ENCODE results near the gene ZNF215.

Gene ZNF215

DNA sequence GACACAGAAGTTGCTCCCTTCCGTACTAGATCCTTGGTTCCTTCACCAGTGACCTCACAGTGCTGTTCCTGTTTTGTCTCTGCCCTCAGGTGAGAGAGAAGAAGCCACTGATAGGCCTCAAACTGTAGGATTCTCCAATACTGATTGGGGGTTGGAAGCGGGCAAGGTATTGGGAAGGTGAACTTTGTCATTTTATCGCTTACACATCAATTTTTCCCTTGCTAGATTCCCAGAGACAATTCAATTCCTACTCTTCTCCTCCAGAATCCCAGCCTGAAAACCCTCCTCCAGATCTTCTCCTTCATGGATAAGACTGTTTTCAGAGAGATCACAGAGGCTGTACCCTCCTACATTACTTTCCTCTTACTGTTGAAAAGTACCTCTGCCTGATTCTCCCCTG, 14.8 kb upstream of the ZNF215 start:
- Mint-ChIP-seq H3K9me3 (peaks cover 7% of the 10 kb centered on the region), H3K27me3 (ENCODE audit: low read depth, poor library complexity) (no peaks in the 10 kb centered on the region), H3K27ac (no peak overlapping the region), H3K4me1 (no peaks in the 10 kb centered on the region), H3K36me3 (ENCODE audit: low read depth) (no peaks in the 10 kb centered on the region), H3K4me3 (no peak overlapping the region)
- DNase-seq: no peak
- TF ChIP-seq, protein P1, sequence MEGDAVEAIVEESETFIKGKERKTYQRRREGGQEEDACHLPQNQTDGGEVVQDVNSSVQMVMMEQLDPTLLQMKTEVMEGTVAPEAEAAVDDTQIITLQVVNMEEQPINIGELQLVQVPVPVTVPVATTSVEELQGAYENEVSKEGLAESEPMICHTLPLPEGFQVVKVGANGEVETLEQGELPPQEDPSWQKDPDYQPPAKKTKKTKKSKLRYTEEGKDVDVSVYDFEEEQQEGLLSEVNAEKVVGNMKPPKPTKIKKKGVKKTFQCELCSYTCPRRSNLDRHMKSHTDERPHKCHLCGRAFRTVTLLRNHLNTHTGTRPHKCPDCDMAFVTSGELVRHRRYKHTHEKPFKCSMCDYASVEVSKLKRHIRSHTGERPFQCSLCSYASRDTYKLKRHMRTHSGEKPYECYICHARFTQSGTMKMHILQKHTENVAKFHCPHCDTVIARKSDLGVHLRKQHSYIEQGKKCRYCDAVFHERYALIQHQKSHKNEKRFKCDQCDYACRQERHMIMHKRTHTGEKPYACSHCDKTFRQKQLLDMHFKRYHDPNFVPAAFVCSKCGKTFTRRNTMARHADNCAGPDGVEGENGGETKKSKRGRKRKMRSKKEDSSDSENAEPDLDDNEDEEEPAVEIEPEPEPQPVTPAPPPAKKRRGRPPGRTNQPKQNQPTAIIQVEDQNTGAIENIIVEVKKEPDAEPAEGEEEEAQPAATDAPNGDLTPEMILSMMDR (IDR thresholded peaks at IDR 0.05): no peak

DNA sequence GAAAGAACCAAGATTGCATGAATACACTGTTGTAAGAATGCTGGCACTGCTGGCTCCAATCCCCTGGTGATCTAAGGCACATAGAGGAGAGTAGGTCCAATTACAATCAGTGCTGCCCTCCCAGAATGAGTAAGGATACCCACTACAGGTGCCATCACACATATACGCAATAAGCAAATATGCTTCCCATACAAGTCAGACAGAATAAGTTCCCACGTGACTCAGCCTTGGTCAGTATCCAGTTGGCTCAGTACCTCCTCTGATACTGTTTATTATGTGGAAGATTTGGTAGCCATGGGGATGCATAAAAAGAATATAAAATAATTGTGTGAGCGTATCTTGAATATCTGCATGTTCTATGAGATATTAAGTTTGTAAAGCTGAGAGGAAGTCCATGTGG, 14.3 kb upstream of the ZNF215 start:
- no peaks in the 10 kb centered on the region for H3K4me1 Mint-ChIP-seq
- no peak overlapping the region for H3K4me3 Mint-ChIP-seq
- no peak for DNase-seq
- no peaks in the 10 kb centered on the region for H3K36me3 Mint-ChIP-seq (ENCODE audit: low read depth)
- no peak overlapping the region for H3K27ac Mint-ChIP-seq
- TF ChIP-seq, protein P1 (IDR thresholded peaks at IDR 0.05): no peak
- no peaks in the 10 kb centered on the region for H3K27me3 Mint-ChIP-seq (ENCODE audit: low read depth, poor library complexity)
- peaks cover 5% of the 10 kb centered on the region for H3K9me3 Mint-ChIP-seq

DNA sequence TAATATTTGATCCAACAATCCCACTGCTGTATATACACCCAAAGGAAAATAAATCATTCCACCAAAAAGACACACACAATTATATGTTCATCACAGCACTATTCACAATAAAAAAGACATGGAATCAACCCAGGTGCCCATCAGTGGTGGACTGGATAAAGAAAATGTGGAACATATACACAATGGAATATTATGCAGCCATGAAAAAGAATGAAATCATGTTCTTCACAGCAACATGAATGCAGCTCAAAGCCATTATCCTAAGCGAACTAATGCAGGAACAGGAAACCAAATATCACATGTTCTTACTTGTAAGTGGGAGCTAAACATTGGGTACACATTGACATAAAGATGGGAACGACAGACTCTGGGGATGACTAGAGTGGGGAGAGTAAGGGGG, 6.5 kb upstream of the ZNF215 start:
- Mint-ChIP-seq H3K4me1 (no peaks in the 10 kb centered on the region), H3K9me3 (no peaks in the 10 kb centered on the region), H3K36me3 (ENCODE audit: low read depth) (no peaks in the 10 kb centered on the region), H3K27ac (no peak overlapping the region), H3K4me3 (no peak overlapping the region), H3K27me3 (ENCODE audit: low read depth, poor library complexity) (no peaks in the 10 kb centered on the region)
- no peak for DNase-seq
- TF ChIP-seq, protein P1 (IDR thresholded peaks at IDR 0.05): no peak

DNA sequence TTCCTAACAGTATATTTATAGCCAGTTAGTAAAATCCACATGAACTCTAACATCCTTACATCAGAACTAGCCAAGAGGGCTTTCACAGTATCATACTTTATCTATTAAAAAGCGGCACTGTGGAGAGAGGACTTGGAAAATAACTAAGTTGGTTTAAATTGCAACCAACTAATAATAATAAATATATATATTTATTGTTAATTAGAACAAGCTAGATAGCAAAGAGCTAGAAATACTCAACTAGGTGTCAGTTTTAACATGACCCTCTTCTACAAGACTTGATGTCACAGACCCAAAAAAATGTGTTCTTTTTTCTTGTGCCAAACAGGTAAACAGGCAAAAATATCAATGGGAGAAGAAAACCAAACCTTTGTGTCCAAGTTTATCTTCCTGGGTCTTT, 5.5 kb upstream of the ZNF215 start, which contains the start of gene OR2D3:
Gene OR2D3 (plus strand): TSS at position 301 of the 400 bp plus-strand sequence. CDS start 0 bp downstream, at position 301.
- Mint-ChIP-seq H3K4me1 (peaks cover 3% of the 10 kb centered on the region), H3K27me3 (ENCODE audit: low read depth, poor library complexity) (peaks cover 3% of the 10 kb centered on the region), H3K9me3 (no peaks in the 10 kb centered on the region), H3K36me3 (ENCODE audit: low read depth) (no peaks in the 10 kb centered on the region), H3K4me3 (no peak within 1 kb of the TSS), H3K27ac (no peak within 1 kb of the TSS)
- TF ChIP-seq, protein P1 (IDR thresholded peaks at IDR 0.05): no peak
- no peak for DNase-seq

DNA sequence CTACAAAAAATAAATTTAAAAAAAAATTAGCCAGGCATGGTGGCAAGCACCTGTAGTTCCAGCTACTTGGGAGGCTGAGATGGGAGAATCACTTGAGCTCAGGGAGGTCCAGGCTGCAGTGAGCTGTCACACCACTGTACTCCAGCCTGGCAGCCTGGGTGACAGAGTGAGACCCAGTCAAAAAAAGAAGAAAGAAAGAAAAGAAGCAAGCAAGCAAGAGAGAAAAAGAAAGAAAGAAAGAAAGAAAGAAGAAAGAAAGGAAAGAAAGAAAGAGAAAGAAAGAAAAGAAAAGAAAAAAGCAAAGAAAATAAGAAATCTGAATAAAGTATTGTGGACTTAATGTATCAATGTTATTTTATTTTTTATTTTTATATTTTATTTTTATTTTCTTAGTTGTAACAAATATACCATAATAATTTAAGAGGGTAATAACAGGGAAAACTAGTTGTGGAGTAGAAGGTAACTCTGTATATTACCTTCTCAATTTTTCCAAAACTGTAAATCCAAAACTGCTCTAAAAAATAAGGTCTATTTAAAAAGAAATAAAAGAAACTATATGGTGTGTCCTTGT, 1.1 kb upstream of the ZNF215 start:
- Mint-ChIP-seq H3K36me3 (ENCODE audit: low read depth) (peaks cover 5% of the 10 kb centered on the region), H3K9me3 (no peaks in the 10 kb centered on the region), H3K27ac (no peak overlapping the region), H3K4me3 (peak overlapping the region; percentile 60), H3K4me1 (peaks cover 26% of the 10 kb centered on the region), H3K27me3 (ENCODE audit: low read depth, poor library complexity) (peaks cover 6% of the 10 kb centered on the region)
- no peak for DNase-seq
- TF ChIP-seq, protein P1 (IDR thresholded peaks at IDR 0.05): no peak

DNA sequence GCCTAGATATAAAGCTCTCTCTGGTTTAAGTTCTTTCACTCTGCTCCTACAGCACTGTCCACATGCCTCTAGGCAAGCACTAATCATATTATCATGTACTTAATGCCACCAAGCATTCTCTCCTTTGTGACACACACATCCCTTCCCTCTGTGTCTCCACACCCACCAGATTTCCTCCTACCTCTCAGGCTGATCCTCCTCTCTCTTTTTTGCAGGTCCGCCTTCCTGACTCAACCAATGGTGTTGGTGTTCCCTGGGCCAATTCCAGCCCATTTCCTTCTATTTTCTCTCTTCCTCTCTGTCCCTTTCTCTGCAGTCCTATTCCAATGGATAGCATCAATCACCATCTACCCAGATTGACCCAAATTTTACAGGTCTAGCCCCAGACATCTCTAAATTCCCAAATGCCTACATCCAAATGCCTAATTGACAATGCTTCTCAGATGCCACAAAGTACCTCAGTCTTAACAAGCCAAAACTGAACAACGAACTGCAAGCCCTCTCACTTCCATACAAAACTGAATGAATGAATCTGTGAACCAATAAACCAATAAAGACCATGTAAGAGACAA, 504 bp upstream of the ZNF215 start:
- Mint-ChIP-seq H3K27me3 (ENCODE audit: low read depth, poor library complexity) (peaks cover 6% of the 10 kb centered on the region), H3K27ac (peak overlapping the region; percentile 96), H3K4me1 (peaks cover 26% of the 10 kb centered on the region), H3K4me3 (peak overlapping the region; percentile 97), H3K36me3 (ENCODE audit: low read depth) (peaks cover 10% of the 10 kb centered on the region), H3K9me3 (no peaks in the 10 kb centered on the region)
- DNase-seq: no peak
- TF ChIP-seq, protein P1 (IDR thresholded peaks at IDR 0.05): no peak

All from nephron progenitor cell (in vitro differentiated cells).